ENCODE results near the gene ATAD3C.

Gene ATAD3C

DNA sequence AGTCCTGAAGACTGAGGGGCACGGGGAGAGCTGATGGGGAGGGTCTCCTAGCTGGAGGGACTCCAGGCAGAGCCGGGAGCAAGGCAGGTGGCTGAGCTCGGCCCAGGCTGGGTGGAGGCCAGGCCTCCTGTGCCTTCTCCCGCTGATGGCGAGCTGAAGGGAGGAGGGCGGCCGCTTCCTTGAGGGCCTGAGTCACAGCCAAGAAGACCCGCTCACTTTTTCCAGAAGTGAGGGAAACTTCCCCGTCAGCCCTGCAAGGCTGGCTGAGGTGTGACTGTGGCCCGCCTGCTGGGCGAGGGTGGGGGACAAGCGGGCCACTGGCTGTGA, 15.7 kb upstream of the ATAD3C start:
- TF ChIP-seq, protein P1, sequence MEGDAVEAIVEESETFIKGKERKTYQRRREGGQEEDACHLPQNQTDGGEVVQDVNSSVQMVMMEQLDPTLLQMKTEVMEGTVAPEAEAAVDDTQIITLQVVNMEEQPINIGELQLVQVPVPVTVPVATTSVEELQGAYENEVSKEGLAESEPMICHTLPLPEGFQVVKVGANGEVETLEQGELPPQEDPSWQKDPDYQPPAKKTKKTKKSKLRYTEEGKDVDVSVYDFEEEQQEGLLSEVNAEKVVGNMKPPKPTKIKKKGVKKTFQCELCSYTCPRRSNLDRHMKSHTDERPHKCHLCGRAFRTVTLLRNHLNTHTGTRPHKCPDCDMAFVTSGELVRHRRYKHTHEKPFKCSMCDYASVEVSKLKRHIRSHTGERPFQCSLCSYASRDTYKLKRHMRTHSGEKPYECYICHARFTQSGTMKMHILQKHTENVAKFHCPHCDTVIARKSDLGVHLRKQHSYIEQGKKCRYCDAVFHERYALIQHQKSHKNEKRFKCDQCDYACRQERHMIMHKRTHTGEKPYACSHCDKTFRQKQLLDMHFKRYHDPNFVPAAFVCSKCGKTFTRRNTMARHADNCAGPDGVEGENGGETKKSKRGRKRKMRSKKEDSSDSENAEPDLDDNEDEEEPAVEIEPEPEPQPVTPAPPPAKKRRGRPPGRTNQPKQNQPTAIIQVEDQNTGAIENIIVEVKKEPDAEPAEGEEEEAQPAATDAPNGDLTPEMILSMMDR (IDR thresholded peaks at IDR 0.05; ENCODE audit: extremely low read depth, insufficient read depth, missing control alignments) = no peak
- peak; percentile 46 for DNase-seq (ENCODE audit: low spot score)
- in situ Hi-C loops (cut with MboI; ENCODE audit: low pct_unique_long_range_greater_than_20kb, low sequenced_read_pairs, unreplicated experiment) = no loop called here

DNA sequence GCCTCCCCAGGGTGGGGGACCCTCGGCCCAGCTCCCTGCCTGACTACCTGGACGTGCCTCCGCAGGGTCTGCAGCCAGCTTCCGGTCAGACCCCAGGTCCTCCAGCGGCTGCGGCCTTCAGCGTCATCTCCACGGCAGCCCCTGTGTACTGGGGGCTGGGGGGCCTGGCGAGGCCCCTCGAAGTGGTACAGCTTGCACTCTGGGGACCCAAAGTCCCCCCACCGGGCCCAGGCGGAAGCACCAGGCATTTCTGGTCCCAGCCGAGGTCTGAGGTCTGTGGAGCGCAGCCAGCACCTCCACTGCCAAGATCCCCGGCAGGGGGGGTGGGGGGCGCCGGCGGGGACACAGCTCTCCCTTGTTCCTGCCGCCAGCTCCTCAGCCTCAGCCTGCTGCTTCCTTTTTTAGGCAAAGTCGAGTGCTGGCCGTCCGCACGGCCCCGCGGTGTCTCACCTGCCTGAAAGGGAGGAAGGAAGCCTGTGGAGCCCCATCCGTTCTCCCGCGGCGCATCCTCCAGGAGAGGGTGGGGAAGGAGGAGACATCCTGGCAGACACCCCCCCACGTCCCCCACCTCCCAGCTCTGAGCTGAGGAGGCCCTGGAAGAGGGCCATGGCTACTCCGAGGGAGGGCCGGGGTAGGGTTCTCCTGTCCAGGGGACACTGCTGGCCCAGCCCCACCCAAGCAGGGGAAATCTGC, 15.2 kb upstream of the ATAD3C start:
- peak; percentile 55 for DNase-seq (ENCODE audit: low spot score)
- in situ Hi-C loops (cut with MboI; ENCODE audit: low pct_unique_long_range_greater_than_20kb, low sequenced_read_pairs, unreplicated experiment) = no loop called here
- TF ChIP-seq, protein P1 (IDR thresholded peaks at IDR 0.05; ENCODE audit: extremely low read depth, insufficient read depth, missing control alignments) = no peak

DNA sequence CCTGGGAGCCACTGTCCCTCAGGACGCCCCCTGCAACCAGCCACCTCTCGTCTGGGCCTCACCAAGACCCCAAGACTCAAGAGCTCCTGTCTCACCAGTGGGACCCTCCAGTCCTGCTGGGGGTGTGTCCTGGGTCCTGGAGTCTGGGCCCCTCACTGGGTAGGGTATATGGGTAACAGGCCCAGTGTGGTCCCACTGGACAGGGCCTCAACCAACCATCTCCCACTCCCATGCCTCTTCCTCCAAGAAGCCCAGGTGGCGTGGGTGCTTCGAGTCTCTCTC, 14.7 kb upstream of the ATAD3C start:
- in situ Hi-C loops (cut with MboI; ENCODE audit: low pct_unique_long_range_greater_than_20kb, low sequenced_read_pairs, unreplicated experiment) = no loop called here
- peak; percentile 39 for DNase-seq (ENCODE audit: low spot score)
- TF ChIP-seq, protein P1 (IDR thresholded peaks at IDR 0.05; ENCODE audit: extremely low read depth, insufficient read depth, missing control alignments) = no peak

DNA sequence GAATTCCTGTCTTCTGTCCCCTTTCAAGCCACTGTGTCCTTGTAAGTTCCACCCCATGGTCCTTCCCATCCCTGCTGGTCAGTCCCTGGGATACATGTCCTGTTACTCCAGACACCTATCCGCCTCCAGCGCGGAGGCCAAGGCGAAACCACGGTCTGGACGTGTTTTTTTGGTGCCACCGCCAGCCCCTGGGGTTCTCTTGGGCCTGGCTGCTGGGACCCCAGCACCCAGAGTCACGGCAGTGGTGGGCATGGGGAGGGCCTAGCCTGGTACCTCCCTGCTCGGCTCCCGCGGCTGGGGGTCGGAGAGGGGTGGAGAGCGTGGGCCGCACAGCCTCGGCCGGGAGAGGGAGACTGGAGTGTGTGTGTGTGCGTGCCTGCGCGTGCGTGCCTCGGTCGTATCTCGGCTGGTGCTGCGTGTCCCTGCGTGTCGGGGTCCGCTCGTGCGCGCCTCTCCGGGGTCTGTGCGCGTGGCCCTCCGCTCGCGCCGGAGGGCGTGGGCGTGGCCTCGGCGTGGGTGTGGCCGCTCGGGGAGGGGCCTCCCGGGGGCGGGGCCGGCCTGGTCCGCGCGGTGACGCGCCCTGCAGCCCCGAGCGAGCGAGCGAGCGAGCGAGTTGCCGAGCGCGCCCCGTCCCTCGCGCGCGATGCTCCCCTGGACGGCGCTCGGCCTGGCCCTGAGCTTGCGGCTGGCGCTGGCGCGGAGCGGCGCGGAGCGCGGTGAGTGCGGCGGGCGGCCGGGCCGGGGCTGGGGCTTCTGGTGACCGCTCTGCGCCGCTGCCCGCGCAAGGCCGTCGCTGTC, 14.2 kb upstream of the ATAD3C start, which contains the start of gene VWA1:
TSS of gene VWA1 (plus strand) at position 585 of the 798 bp plus-strand sequence. CDS start at position 644, 59 bp downstream.
- in situ Hi-C loops (cut with MboI; ENCODE audit: low pct_unique_long_range_greater_than_20kb, low sequenced_read_pairs, unreplicated experiment) = no loop called here
- TF ChIP-seq, protein P1 (IDR thresholded peaks at IDR 0.05; ENCODE audit: extremely low read depth, insufficient read depth, missing control alignments) = no peak
- peak; percentile 96 for DNase-seq (ENCODE audit: low spot score)

DNA sequence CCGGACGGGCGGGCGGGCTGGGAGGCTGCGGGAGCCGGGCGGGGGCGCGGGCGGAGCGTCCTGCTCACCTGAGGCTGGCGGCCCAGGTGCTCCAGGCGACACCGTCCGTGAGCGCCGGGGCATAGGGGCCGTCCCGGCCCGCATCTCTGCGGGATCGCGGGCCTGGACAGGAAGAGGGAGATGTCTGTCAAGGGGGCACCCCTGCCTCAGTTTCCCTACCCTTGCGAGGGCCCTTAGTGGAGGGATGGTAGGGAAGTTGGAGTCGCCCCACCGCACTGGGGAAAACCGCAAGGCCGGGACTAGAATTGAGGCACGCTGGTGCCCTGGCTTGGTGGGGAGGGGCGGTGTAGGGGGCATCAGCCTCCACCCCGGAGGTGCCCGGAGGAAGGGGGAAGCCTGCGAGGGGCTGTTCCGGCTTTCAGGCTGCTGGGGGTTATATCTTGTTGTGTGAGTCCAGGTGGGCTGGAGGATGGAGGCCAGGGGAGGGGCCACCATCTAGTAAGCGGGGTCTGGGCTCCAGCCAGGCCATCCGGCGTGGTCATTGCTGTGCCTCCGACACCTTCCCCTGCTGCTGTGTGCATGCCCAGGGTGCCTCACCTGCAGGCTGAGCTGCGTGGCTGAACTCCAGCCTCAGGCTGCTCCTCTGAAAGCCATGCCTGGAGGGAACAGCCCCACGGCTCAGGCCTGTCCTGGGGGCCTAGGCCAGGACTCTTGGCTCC, 13.4 kb upstream of the ATAD3C start:
- TF ChIP-seq, protein P1 (IDR thresholded peaks at IDR 0.05; ENCODE audit: extremely low read depth, insufficient read depth, missing control alignments) = no peak
- DNase-seq (ENCODE audit: low spot score) = no peak

DNA sequence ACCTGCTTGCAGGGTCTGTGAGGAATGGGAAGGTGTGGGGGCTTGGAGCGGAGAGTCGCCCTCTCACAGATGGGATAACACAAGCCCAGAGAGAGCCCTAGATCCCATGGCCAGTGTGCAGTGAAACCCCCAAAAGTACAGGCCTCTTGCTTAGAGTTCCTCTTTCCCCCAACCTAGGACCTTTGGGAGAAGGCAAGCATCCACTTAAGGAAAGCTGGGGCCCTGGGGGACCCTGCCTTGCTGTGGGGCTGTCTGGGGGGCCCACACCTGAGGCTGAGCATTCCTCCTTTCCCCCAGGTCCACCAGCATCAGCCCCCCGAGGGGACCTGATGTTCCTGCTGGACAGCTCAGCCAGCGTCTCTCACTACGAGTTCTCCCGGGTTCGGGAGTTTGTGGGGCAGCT, 12.9 kb upstream of the ATAD3C start:
- TF ChIP-seq, protein P1 (IDR thresholded peaks at IDR 0.05; ENCODE audit: extremely low read depth, insufficient read depth, missing control alignments) = no peak
- DNase-seq (ENCODE audit: low spot score) = peak; percentile 52
- in situ Hi-C loops (cut with MboI; ENCODE audit: low pct_unique_long_range_greater_than_20kb, low sequenced_read_pairs, unreplicated experiment) = no loop called here

More for the DNA sequence above, 13.4 kb upstream of the ATAD3C start:
- in situ Hi-C loops (cut with MboI; ENCODE audit: low pct_unique_long_range_greater_than_20kb, low sequenced_read_pairs, unreplicated experiment) = no loop called here

Data from GM13977 (cell line).